GM19193 (cell line): ENCODE measurements around the gene PDPK1.

ENCODE experiments used
- POLR2A ChIP-seq: IDR thresholded peaks from 4 replicates; pipeline ENCODE4 v1.6.1; 2011; ENCODE audit not compliant: insufficient read depth, insufficient read length; ENCODE audit errors: extremely low read depth

The PDPK1 gene

GRCh38 chr16:2537451-2538379, at the start of gene PDPK1:
TSS of gene PDPK1 (plus strand) at chr16:2538021. CDS start at chr16:2538113, 92 bp downstream.
- peak; percentile 73 for TF ChIP-seq POLR2A

GRCh38 chr16:2489581-2489980, 48.2 kb upstream of the PDPK1 start:
- no peak for TF ChIP-seq POLR2A

- TF ChIP-seq POLR2A: no peak
These were observed 47.4 kb upstream of the PDPK1 start for GRCh38 chr16:2490190-2491105.

DNA sequence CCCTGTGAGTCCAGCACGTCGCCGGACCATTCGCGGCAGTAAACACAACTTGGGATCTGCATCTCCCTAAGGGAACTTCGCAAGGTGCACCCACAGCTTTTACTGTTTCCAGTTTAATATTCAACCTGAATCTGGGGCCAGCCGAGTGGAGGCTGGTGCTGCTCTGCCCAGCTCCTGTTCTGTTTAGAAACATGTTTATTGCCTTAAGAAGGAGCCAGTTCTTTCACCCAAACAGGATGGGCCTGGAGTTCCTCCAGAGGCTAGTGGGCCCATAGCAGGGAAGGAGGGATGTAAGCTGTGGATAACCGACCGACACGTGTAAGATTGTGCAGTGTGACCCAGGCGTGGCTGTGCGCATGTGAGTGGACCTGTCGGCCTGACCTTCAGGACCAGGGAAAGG, 45.5 kb upstream of the PDPK1 start:
- no peak for TF ChIP-seq POLR2A

DNA sequence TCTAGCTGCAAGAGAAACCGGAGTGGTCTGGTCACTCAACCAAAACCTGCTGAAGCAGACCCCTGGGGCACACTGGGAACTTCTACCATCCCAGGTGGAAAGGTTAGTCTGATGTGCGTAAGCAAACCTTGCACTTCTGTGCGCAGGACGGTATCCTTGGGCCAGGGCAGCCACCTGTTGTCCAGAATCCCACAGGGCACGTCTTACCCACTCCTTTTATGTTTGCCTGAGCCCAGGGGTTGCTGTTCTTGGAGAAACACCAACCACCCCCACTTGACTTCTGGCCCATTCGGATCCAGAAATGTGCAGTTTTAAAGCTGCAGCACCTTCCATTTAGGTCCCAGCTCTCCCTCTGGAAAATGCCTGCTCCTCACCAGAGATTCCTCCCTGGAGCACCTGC, 44.2 kb upstream of the PDPK1 start:
- no peak for TF ChIP-seq POLR2A

GRCh38 chr16:2494616-2495015, 43.2 kb upstream of the PDPK1 start:
- no peak for TF ChIP-seq POLR2A

- no peak for TF ChIP-seq POLR2A
These were observed 42.8 kb upstream of the PDPK1 start for GRCh38 chr16:2495041-2495440.

GRCh38 chr16:2496223-2497115, 41.4 kb upstream of the PDPK1 start:
- TF ChIP-seq POLR2A: no peak

DNA sequence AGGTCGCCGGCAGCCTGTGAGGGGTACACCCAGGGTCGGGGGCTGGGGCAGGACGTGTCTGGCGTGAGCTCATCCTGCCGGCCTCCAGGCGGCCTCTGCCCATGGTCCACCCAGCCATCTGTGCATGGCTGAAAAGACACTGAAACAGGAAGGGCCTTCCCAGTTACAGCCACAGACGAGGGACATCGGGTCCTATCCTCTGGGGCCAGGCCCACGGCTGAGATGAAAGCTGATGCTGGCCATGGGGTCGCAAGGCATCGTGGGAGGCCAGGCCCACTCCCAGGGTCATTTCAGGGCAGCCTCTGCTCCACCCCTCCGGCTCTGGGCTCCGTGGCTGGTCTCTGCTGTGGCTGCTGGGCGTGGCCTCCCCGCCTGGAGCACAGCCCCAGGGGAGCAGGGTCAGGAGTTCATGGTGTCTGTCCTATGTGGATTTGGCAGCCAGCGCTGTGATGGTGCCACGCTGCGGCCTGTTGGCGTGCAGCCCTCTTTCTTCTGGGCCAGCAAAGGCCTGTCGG, 40.6 kb upstream of the PDPK1 start:
- no peak for TF ChIP-seq POLR2A

DNA sequence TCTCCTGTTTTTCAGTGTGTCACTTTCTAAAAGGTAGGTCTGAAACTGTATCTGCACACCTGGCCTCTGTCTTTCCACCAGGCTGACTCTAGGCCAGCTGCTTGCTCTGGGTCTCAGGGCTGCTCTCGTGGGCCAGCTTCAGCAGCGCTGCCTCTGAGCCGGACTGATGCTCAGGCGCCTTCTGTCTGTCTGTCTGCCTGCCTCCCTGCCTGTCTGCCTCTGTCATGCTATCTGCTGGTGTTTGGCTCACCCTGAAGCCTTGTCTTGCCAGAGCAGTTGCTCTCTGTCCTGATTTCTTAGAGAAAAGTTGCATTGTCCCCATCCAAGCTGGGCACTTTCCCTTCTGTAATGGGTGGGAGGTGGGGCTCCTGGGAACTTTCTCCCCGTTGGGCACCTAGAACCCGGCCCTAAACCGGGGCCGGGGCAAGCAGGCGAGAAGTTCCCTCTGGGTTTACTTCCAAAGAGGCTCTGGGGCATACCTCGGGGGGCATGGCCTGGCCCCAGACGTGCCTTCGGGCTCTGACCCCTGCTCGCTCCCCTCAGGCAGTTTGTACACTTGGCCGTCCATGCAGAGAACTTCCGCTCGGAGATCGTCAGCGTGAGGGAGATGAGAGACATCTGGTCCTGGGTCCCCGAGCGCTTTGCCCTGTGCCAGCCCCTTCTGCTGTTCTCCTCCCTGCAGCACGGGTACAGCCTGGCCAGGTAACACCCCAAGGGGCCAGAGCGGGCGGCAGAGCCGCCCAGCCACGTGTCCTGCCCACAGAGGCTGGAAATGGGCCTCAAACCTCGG, 39.9 kb upstream of the PDPK1 start:
- TF ChIP-seq POLR2A: no peak

DNA sequence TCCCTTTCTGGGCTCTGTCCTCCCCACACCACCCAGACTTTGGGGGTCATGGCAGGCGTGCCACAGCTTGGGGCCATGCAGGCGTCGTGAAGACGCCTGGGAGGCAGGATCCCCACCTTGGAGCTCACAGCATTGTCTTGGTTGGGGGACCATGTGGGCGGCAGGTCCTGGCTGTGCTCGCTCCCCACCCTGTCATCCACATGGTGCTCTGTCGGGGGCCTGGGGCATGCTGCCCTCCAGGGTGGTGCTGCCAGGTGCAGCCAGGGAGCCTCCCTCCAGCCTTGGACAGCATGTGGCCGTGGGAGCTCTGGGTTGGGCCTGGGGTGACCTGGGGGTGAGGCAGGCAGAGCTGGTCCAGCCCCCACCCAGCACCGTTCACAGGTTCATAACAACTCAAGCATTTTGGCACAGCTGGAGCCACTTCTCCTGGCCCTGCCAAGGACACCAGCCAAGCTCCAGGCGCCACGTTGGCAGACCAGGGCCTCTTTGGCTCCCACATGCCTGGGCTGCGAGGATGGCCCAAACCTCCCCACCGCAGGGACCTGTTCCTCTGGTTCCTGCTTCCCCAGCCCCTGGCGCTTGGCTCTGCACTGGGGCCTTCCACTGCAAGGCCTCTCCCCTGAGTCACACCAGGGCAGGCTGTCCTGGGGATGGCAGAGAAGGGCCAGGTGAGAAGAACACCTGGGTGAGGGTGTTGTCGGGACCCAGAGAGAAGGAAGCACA, 39.1 kb upstream of the PDPK1 start:
- TF ChIP-seq POLR2A: no peak

- TF ChIP-seq POLR2A: no peak
These were observed 38.4 kb upstream of the PDPK1 start for GRCh38 chr16:2499454-2499853.

DNA sequence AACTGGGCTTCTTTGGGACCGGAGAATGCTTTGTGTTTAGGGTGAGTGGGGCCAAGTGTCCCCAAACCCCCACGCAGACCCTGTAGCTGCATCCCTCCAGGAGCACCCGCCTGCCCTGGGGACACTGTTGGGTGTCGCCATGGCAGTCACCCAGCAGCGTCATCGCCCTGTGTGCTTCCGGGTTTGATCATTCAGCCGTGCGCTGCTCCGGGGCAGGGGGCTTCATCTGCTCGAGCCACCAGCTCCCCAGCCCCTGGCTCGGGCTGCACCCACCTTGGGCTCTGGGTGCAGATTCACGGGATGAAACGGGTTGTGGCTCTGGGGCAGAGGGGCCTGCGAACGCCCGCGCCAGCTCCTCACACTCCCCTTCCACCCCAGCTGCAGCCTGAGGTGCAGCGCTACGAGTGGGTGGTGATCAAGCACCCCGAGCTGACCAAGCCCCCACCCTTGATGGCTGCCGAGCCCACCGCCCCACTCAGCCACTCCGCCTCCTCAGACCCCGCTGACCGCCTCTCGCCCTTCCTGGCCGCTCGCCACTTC, 37.9 kb upstream of the PDPK1 start:
- no peak for TF ChIP-seq POLR2A
